Measurements from ENCODE around the gene OTX1.

Gene OTX1

DNA sequence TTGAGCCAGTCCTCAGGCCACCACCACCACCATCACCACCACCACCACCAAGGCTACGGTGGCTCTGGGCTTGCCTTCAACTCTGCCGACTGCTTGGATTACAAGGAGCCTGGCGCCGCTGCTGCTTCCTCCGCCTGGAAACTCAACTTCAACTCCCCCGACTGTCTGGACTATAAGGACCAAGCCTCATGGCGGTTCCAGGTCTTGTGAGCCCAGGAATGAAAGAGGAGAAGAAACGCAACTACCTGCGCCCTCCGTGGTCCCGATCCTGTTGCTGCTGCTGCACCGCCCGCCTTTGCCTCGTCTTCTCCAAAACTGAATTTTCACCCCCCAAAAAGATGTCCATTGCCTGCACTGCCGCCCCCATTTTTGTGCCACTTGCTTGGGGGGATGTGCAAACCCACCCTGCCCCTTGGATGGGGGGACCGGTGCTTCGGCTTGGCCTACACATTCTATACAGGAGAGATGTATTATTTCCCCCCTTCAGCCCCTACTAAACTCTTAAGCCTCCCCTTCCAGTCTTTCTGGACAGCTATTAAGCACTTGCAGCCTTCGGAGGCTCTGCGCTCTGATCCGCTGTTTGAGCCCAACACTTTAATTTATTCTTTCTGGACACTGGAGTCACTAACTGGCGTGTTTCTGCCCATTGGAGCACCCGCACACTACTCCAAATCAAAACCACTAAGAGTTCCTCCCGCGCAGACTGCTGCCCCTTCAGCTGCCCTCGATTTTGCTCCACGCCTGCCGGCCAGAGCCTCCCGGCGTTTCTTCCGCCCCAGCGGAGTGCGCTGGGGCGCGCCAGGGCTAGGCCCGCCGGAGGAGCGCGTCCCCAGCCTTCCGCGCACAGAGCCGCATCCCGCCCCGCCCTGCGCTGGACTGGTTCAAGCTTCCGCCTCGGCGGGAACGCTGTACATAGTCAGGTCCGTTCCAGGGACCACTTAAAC is 5.7 kb downstream of the OTX1 start:
- peak; percentile 63 for DNase-seq (ENCODE audit: low spot score)
- in situ Hi-C loops (cut with MboI; ENCODE audit: low sequenced_read_pairs, unreplicated experiment): no loop called here

GRCh38 chr2:63057249-63058143 is 6.9 kb downstream of the OTX1 start:
- TF ChIP-seq, protein P1, sequence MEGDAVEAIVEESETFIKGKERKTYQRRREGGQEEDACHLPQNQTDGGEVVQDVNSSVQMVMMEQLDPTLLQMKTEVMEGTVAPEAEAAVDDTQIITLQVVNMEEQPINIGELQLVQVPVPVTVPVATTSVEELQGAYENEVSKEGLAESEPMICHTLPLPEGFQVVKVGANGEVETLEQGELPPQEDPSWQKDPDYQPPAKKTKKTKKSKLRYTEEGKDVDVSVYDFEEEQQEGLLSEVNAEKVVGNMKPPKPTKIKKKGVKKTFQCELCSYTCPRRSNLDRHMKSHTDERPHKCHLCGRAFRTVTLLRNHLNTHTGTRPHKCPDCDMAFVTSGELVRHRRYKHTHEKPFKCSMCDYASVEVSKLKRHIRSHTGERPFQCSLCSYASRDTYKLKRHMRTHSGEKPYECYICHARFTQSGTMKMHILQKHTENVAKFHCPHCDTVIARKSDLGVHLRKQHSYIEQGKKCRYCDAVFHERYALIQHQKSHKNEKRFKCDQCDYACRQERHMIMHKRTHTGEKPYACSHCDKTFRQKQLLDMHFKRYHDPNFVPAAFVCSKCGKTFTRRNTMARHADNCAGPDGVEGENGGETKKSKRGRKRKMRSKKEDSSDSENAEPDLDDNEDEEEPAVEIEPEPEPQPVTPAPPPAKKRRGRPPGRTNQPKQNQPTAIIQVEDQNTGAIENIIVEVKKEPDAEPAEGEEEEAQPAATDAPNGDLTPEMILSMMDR (IDR thresholded peaks at IDR 0.05; ENCODE audit: borderline replicate concordance, control extremely low read depth, extremely low read depth, insufficient read depth, missing control alignments): no peak
- in situ Hi-C loops (cut with MboI; ENCODE audit: low sequenced_read_pairs, unreplicated experiment): no loop called here
- DNase-seq (ENCODE audit: low spot score): no peak

More for the DNA sequence above, 5.7 kb downstream of the OTX1 start:
- TF ChIP-seq, protein P1 (IDR thresholded peaks at IDR 0.05; ENCODE audit: borderline replicate concordance, control extremely low read depth, extremely low read depth, insufficient read depth, missing control alignments): no peak

DNA sequence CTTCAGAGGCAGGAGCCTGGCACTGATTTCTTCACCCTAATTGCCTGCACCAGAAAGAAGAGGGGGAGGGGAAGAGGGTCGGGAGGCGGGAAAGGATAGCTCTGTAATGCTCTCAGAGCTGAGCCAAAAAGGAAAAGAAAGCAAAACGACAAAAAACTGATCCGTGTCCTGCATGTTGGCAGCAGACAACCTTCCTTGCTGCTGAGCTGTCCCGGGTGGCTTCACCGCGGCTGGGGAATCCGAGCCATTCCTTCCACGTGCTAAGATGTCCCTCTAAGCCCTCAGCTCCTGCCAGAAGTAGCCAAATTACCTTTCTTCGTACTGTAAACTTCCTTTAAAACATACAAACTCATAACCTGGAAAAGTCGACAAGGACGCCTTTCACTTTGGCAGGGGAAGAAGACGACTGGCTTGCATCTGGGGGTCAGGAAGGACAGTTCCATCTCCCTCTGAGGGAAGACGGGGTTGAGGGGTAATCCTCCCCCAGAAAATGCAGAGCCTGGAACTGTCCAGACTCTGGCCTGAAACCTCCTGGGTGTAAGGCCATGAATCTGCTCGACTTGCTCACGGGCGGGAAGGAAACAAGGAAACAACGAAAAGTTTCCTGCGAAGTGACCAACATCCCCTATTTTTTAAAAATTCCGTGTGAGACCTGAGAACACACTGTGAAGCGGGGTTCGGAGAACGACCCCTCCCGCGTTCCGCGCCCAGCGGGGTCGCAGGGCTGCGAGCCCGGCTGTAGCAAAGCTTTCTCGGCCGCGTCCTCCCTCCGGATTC is 7.7 kb downstream of the OTX1 start:
- in situ Hi-C loops (cut with MboI; ENCODE audit: low sequenced_read_pairs, unreplicated experiment): no loop called here
- TF ChIP-seq, protein P1 (IDR thresholded peaks at IDR 0.05; ENCODE audit: borderline replicate concordance, control extremely low read depth, extremely low read depth, insufficient read depth, missing control alignments): no peak
- DNase-seq (ENCODE audit: low spot score): peak; percentile 36

DNA sequence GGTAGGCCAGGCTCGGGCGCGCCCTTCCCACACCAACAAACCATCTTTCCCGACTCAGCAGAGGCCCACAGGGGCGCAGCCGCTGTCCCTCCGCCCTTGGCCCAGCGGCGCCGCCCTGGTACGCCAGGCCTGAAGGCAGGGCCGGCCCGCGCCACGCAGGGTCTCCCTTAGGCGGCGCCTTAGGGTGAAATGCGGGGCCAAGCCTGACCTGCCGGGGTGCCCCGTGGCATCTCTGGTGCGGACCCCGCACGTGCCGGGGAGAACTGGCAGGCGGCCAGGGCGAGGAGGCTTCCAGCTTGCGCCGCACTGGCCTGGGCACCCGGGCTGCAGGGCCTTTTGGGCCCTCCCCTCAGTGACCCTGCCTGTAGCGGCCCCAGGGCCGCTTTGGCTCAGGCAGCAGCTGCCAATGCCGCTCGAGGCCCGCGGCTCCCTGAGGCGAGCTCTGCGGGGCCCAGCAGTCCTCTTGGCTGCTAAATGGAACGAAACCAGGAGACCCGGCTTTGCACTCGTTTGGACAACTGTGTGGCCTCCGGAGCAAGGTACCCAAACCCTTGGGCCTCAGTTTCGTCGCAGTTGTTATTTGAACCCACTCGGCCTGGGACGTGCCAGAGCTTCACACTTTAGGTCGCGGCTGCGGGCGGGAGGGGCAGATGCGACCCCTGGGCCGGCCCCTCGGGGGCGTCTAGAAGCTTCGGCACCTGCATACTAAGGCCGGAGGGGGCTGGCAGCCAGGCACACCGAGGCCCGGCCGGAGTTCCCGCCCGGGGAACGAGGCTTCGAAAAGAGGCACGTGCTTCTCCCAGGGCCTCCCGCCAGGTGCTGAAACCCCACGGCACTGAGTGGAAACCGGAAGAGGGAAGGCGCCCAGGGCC is 8.5 kb downstream of the OTX1 start:
- in situ Hi-C loops (cut with MboI; ENCODE audit: low sequenced_read_pairs, unreplicated experiment): no loop called here
- peak; percentile 29 for DNase-seq (ENCODE audit: low spot score)
- TF ChIP-seq, protein P1 (IDR thresholded peaks at IDR 0.05; ENCODE audit: borderline replicate concordance, control extremely low read depth, extremely low read depth, insufficient read depth, missing control alignments): no peak

GRCh38 chr2:63059793-63060471 is 9.3 kb downstream of the OTX1 start:
- in situ Hi-C loops (cut with MboI; ENCODE audit: low sequenced_read_pairs, unreplicated experiment): no loop called here
- TF ChIP-seq, protein P1 (IDR thresholded peaks at IDR 0.05; ENCODE audit: borderline replicate concordance, control extremely low read depth, extremely low read depth, insufficient read depth, missing control alignments): no peak
- DNase-seq (ENCODE audit: low spot score): no peak

Data from GM13976 (cell line).